AG04450 (cell line): ENCODE data around the gene MGAT4A. TPM values are rescaled to one million over a fixed set of nuclear protein-coding genes. Genes with fewer than 3 reads are reported as not detected.
A peak's percentile ranks its signal among the peaks of the same experiment; 100 is the strongest.

Experiments used
- CTCF ChIA-PET: fragments of 300-600, 350-600 bp; formaldehyde crosslinking; extraction: SDS; loops from one replicate; lab custom pipeline; 2022; ENCODE audit warnings: antibody characterized with exemption, inconsistent platforms; lab: Charles Lee
- POLR2A ChIA-PET: fragments of 350-600 bp; formaldehyde crosslinking; extraction: SDS; loops from one replicate; lab custom pipeline; 2021; ENCODE audit warnings: antibody characterized with exemption, inconsistent platforms; lab: Yijun Ruan, JAX
- DNase-seq: peaks from one replicate; pipeline ENCODE4 v3.0.0-alpha.2; 2011; ENCODE audit warnings: low read depth, low spot score
- H3K27ac ChIP-seq: one replicate; pipeline ENCODE4 v1.5.1; 2012; ENCODE audit warnings: low read depth, low read length, control low read depth
- H3K27me3 ChIP-seq: one replicate; pipeline ENCODE4 v1.6.0; 2012; ENCODE audit warnings: low read length; ENCODE audit not compliant: control insufficient read depth, insufficient read depth
- H3K4me3 ChIP-seq: 2 replicates; pipeline ENCODE4 v1.5.1; 2011; ENCODE audit warnings: mild to moderate bottlenecking, low read depth, low read length, control low read depth
- H3K9me3 ChIP-seq: 2 replicates; pipeline ENCODE4 v1.5.1; 2012; ENCODE audit warnings: low read length; ENCODE audit not compliant: control insufficient read depth, insufficient read depth
- polyA minus RNA-seq: library from RNA; depleted of rRNA, polyadenylated mRNA; stranded (reverse); fragments of >200 nt; gene quantifications from 2 replicates; pipeline ENCODE4 v1.2.3, GENCODE V29; 2011; rRNA and poly(A)+ RNA removed
- polyA plus RNA-seq: library from polyadenylated mRNA; depleted of rRNA; stranded (reverse); fragments of >200 nt; gene quantifications from 2 replicates; pipeline ENCODE4 v1.2.3, GENCODE V29; 2011; rRNA removed
- TF ChIP-seq, protein P1 (sequence below): IDR thresholded peaks from 2 replicates; pipeline ENCODE4 v1.5.1; 2011; ENCODE audit warnings: low read depth, low read length, control low read depth, inconsistent platforms

MGAT4A gene
- polyA plus RNA-seq (0.04 TPM in 1 of 2 replicates, not detected in the other), polyA minus RNA-seq (0.04 and 0.05 TPM in 2 replicates)

DNA sequence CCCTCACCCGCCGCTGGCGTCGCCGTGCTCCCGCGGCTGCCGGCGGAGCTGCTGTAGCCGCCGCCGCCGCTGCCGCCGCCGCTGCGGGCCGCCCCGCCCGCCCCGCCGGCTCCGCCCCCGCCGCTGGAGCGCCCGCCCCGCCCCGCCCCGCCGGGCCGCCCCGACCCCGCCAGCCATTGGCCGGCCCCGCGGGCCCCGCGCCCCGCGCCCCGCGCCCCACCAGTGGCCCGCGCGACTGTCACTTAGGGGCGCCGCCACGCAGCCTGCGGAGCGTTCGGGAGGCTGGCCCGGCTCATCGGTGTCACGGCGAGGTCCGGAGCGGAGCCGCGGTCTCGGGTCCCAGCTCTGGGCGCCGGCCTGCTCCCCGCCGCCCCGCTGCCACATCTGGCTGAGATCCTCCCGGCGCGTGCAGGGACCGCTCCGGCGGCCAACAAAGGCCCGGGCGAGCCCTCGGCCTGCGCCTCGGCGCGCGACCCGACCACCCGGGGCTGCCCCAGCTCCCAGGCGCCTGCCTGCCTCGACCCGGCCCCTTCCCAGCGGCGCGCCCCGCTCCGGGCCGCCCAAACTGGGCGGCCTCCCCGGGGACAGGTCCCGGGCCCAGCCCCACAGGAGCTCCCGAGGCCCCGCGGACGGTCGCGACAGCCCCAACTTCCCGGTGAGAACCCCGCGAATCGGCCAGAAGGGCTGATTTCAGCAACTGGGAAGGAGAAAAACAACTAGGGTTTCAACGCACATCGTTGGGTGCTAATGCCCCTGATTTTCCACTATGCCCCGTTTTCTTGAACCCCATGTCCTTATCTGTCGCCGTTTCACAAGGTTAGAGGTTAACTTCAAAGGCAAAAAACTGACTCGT, at the start of gene MGAT4A:
Gene MGAT4A (minus strand): TSS at position 92 of the 853 bp plus-strand sequence. CDS start 4,800 bp downstream, outside the sequence.
- Histone ChIP-seq H3K27me3 (peaks cover 18% of the 10 kb centered on the region), H3K9me3 (no peaks in the 10 kb centered on the region), H3K4me3 (peak within 1 kb of the TSS; percentile 53), H3K27ac (no peak within 1 kb of the TSS)
- no peak for DNase-seq
- ChIA-PET POLR2A (no interaction called here), CTCF (no interaction called here)
- TF ChIP-seq, protein P1, sequence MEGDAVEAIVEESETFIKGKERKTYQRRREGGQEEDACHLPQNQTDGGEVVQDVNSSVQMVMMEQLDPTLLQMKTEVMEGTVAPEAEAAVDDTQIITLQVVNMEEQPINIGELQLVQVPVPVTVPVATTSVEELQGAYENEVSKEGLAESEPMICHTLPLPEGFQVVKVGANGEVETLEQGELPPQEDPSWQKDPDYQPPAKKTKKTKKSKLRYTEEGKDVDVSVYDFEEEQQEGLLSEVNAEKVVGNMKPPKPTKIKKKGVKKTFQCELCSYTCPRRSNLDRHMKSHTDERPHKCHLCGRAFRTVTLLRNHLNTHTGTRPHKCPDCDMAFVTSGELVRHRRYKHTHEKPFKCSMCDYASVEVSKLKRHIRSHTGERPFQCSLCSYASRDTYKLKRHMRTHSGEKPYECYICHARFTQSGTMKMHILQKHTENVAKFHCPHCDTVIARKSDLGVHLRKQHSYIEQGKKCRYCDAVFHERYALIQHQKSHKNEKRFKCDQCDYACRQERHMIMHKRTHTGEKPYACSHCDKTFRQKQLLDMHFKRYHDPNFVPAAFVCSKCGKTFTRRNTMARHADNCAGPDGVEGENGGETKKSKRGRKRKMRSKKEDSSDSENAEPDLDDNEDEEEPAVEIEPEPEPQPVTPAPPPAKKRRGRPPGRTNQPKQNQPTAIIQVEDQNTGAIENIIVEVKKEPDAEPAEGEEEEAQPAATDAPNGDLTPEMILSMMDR: no peak

DNA sequence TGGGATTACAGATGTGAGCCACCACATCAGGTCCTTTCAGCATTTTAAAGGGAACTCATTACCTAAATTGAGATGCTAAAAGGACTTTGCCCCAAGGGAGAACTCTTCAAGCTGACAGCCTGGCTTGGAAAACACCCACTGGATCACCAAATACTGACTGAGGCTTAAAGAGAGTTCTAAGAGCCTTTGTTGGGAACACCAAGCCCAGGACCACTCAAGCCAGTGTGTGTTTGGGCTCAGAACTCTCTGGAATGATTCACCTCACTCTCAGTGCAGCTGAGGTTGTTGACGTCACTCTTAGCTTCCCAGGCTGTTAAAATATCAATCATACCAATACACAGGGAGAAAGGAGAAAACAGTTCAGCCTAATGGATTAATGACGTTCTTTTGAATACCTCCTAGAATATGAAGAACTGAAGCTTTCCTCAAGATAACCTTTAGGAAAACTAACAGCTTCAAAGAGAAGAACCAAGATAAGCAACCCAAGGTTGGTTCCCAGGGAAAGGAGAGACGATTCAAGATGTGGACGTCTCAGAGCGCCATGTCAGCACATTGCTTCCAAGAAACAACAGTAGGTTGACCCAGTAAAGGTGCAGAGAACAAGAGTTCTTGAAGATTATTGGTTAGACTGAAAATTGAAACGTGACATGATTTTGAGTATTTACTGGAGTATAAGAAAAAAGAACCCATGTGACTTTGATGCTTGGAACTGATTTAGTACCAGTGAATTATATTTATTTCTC, 48.0 kb upstream of the MGAT4A start:
- Histone ChIP-seq H3K4me3 (no peak overlapping the region), H3K27ac (no peak overlapping the region), H3K9me3 (no peaks in the 10 kb centered on the region), H3K27me3 (peaks cover 7% of the 10 kb centered on the region)
- TF ChIP-seq, protein P1: no peak
- ChIA-PET CTCF (no interaction called here), POLR2A (no interaction called here)
- no peak for DNase-seq

DNA sequence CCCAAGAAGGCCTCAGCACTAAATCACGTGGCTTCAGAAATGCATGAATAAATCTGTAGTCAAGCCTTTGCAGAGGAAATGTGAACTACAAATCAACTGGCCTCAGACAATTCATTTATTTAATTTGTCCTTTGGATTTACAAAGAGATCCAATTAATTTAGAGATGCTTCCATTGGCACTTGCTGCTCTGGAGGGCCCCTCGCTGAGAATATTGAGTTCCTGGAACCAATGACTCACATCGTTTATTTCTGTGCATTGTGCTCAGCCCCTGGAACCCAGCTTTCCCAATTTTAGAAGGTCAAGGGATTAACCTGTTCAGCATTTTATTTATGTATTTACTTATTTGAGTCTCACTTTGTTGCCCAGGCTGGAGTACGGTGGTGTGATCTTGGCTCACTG, 47.2 kb upstream of the MGAT4A start:
- no peak for DNase-seq
- POLR2A ChIA-PET: no interaction called here
- H3K9me3 ChIP-seq: no peaks in the 10 kb centered on the region
- TF ChIP-seq, protein P1: no peak
- no peak overlapping the region for H3K4me3 ChIP-seq
- CTCF ChIA-PET: no interaction called here
- H3K27ac ChIP-seq: no peak overlapping the region
- H3K27me3 ChIP-seq: peaks cover 7% of the 10 kb centered on the region

DNA sequence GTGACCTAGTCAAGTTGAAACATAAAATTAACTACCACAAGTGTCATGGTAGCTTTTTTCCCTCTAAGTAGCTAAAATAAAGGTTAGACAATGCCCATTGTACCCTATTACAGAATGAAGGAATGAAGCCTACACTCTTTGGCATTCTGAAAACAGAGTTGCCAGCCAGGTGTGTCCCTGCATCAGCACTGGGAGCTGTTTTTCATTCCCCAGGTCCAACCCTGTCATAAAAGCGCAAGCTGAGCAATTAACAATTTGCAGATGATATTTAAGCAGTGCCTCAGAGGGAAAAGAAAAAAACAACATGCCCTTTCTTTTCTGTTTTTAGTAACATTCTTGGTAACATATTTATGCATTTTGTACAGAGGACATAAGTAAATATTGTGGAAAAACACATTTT, 46.8 kb upstream of the MGAT4A start:
- ChIA-PET CTCF (no interaction called here), POLR2A (no interaction called here)
- no peak overlapping the region for H3K27ac ChIP-seq
- H3K27me3 ChIP-seq: peaks cover 7% of the 10 kb centered on the region
- TF ChIP-seq, protein P1: no peak
- H3K4me3 ChIP-seq: no peak overlapping the region
- no peaks in the 10 kb centered on the region for H3K9me3 ChIP-seq
- DNase-seq: no peak

DNA sequence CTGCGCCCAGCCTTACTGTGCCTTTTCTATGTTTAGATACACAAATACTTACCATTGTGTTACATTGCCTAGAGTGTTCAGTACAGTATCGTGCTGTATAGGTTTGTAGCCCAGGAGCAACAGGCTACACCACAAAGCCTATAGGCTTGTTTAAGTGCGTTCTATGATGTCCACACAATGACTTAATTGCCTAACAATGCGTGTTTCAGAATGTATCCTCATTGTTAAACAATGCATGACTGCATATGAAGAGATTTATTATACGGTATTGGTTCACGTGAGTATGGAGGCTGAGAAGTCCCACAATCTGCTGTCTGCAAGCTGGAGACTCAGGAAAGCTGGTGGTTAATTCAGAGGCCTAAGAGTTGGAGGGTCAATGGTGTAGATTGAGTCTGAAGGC, 46.1 kb upstream of the MGAT4A start:
- POLR2A ChIA-PET: no interaction called here
- CTCF ChIA-PET: no interaction called here

More for the DNA sequence above, 46.1 kb upstream of the MGAT4A start:
- DNase-seq: no peak
- Histone ChIP-seq H3K27me3 (peaks cover 7% of the 10 kb centered on the region), H3K4me3 (no peak overlapping the region), H3K27ac (no peak overlapping the region), H3K9me3 (no peaks in the 10 kb centered on the region)
- TF ChIP-seq, protein P1: no peak
